Tibial artery (tissue), 4 donors: ENCODE data around the gene ATP2A3.

Experiments used
- DNase-seq, 2 donors: peaks; one replicate each; pipeline ENCODE4 v3.0.0-alpha.2; 2019
- H3K27ac ChIP-seq, 2 donors: fragments of 200-600 bp; sonication (generic) in 1 of 2; 1 replicate in 1 of 2; 2 replicates in 1 of 2; pipeline ENCODE4 v1.5.1; 2018 to 2019; ENCODE audit warnings: mild to moderate bottlenecking in 1 of 2
- H3K27me3 ChIP-seq, 2 donors: fragments of 200-600 bp; sonication (generic) in 1 of 2; one replicate each; pipeline versions ENCODE4 v1.5.1 to v1.6.0; 2016 to 2019
- H3K36me3 ChIP-seq, 3 donors: fragments of 200-600 bp; sonication (generic) in 2 of 3; one replicate each; pipeline ENCODE4 v1.5.1; 2016 to 2019; ENCODE audit warnings: mild to moderate bottlenecking in 2 of 3
- H3K4me1 ChIP-seq, 4 donors: fragments of 200-600 bp; sonication (generic) in 2 of 4; 1 replicate in 3 of 4; 2 replicates in 1 of 4; pipeline ENCODE4 v1.5.1; 2016 to 2019
- H3K4me3 ChIP-seq, 2 donors: fragments of 200-600 bp; sonication (generic) in 1 of 2; 1 replicate in 1 of 2; 2 replicates in 1 of 2; pipeline ENCODE4 v1.5.1; 2018 to 2019; ENCODE audit warnings: mild to moderate bottlenecking in 2 of 2
- H3K9me3 ChIP-seq, 3 donors: fragments of 200-600 bp; sonication (generic) in 1 of 3; one replicate each; pipeline ENCODE4 v1.5.1; 2016 to 2019
- CTCF ChIP-seq, 2 experiments: fragments of 200-600 bp in 1 of 2; fragments of 450-650 bp in 1 of 2; IDR thresholded peaks; one replicate each; pipeline ENCODE4 v1.5.1; 2017 to 2019; ENCODE audit warnings: antibody characterized with exemption in 2 of 2, mild to moderate bottlenecking in 1 of 2, moderate library complexity in 1 of 2
- intact Hi-C: fragments of 100-400 bp; cut with DNase I; formaldehyde crosslinking; loops from one replicate; pipeline ENCODE4 v1.15.0; 2023; ENCODE audit warnings: low total_unique reads

The ATP2A3 gene

GRCh38 chr17:4003501-4004421 is 39.5 kb upstream of the ATP2A3 start:
- Histone ChIP-seq H3K27me3 (peaks cover 0 to 16% of the 10 kb centered on the region in 2 donors), H3K36me3 (peaks cover 26 to 42% (median 32%) of the 10 kb centered on the region in 3 donors), H3K4me3 (no peak overlapping the region), H3K4me1 (peaks cover 0 to 8% (median 3%) of the 10 kb centered on the region in 4 donors), H3K9me3 (no peaks in the 10 kb centered on the region), H3K27ac (no peak overlapping the region)
- intact Hi-C loops = no loop called here
- DNase-seq = no peak
- TF ChIP-seq CTCF (IDR thresholded peaks at IDR 0.05) = no peak

GRCh38 chr17:4003131-4003500 is 38.9 kb upstream of the ATP2A3 start:
- no peaks in the 10 kb centered on the region for H3K9me3 ChIP-seq
- no peak overlapping the region for H3K4me3 ChIP-seq
- no peak for DNase-seq
- H3K27me3 ChIP-seq = peaks cover 0 to 16% of the 10 kb centered on the region in 2 donors
- peaks cover 23 to 35% (median 26%) of the 10 kb centered on the region in 3 donors for H3K36me3 ChIP-seq
- peaks cover 0 to 6% (median 0%) of the 10 kb centered on the region in 4 donors for H3K4me1 ChIP-seq
- no peak overlapping the region for H3K27ac ChIP-seq
- TF ChIP-seq CTCF (IDR thresholded peaks at IDR 0.05) = no peak
- intact Hi-C loops = no loop called here

GRCh38 chr17:4001048-4001590 is 36.9 kb upstream of the ATP2A3 start:
- no peak for TF ChIP-seq CTCF (IDR thresholded peaks at IDR 0.05)
- no peak for DNase-seq
- Histone ChIP-seq H3K27ac (no peak overlapping the region), H3K4me1 (peaks cover 0 to 6% (median 0%) of the 10 kb centered on the region in 4 donors), H3K27me3 (peaks cover 0 to 16% of the 10 kb centered on the region in 2 donors), H3K4me3 (no peak overlapping the region), H3K9me3 (no peaks in the 10 kb centered on the region), H3K36me3 (peaks cover 5 to 15% (median 6%) of the 10 kb centered on the region in 3 donors)
- intact Hi-C loops = no loop called here

GRCh38 chr17:3998436-3998835 is 34.2 kb upstream of the ATP2A3 start:
- intact Hi-C loops = no loop called here
- no peak for TF ChIP-seq CTCF (IDR thresholded peaks at IDR 0.05)
- Histone ChIP-seq H3K36me3 (no peaks in the 10 kb centered on the region), H3K4me3 (no peak overlapping the region), H3K9me3 (peaks cover 0 to 3% (median 0%) of the 10 kb centered on the region in 3 donors), H3K27ac (no peak overlapping the region), H3K4me1 (no peaks in the 10 kb centered on the region), H3K27me3 (peaks cover 0 to 16% of the 10 kb centered on the region in 2 donors)
- DNase-seq = no peak

- Histone ChIP-seq H3K9me3 (peaks cover 0 to 3% (median 0%) of the 10 kb centered on the region in 3 donors), H3K36me3 (no peaks in the 10 kb centered on the region), H3K4me1 (peaks cover 0 to 4% (median 0%) of the 10 kb centered on the region in 4 donors), H3K27ac (no peak overlapping the region), H3K27me3 (peaks cover 0 to 10% of the 10 kb centered on the region in 2 donors), H3K4me3 (no peak overlapping the region)
- intact Hi-C loops = no loop called here
- no peak for TF ChIP-seq CTCF (IDR thresholded peaks at IDR 0.05)
- peak in 1 of 2 donors; percentile 9 for DNase-seq
These were observed 30.8 kb upstream of the ATP2A3 start for GRCh38 chr17:3995067-3995466.
